Heart left ventricle (tissue), 13 donors: ENCODE measurements around the gene KRT3.

Experiments used
- POLR2A ChIP-seq, 2 donors: fragments of 450-650 bp; IDR thresholded peaks; one replicate each; pipeline ENCODE4 v1.6.1; 2017; ENCODE audit warnings: antibody characterized with exemption in 2 of 2, mild to moderate bottlenecking in 2 of 2, moderate library complexity in 2 of 2
- TF ChIP-seq, protein P1 (sequence below), 12 donors: fragments of 200-600 bp; sonication (generic) in 4 of 12; IDR thresholded peaks; one replicate each; pipeline versions ENCODE4 v1.5.0 to v1.8.0; 2018 to 2022; ENCODE audit warnings: antibody characterized with exemption in 12 of 12, mild to moderate bottlenecking in 5 of 12
- donor health status: ischemic (EF 13 %, LVEDD 7.1; RV severe dilation, severe dysfunction).
- donor health status: DM: no; HTN: yes; CAD: no.
- donor health status: DM: no; HTN: no; CAD: no.
- donor health status: ischemic (EF 25% LVEDD 6.9; RV normal size, moderate dysfunction).
- donor health status: ischemic (EF 25% LVEDD 5.7; RV mildly dilated, moderate dysfunction).
- donor health status: ischemic (EF 35%, LVEDD 5.7; RV mildly dilated, moderate dysfunction).
- donor health status: nonischemic (EF 11% LVEDD 7.7; RV severe dilation, severe dysfunction).
- donor health status: DM: yes; HTN: yes; CAD: no.
- donor health status: PGD.
- donor health status: ischemic (EF 29% LVEDD 5.4; RV normal size, mild dysfunction).
- donor health status: nonischemic (EF 23%, LVEDD 6.1; RV moderate dilation, normal function).

DNA sequence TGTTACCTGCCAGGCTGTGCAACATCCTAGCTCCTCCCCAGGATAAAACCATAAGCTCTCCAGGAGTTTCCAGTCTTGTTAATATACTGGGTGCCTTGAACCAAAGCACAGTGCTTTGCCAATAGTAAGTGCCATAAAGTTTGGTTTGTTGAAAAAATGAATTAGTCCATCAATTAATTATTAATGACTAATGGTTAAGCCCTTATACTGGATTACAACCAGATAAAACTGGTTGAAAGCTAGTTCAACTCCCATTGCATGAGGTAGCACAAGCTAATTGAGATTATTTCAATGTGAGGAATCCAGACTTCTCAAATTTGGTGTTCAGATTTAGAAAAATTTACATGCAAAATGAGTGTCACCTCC is 1.6 kb upstream of the KRT3 start:
- TF ChIP-seq, protein P1, sequence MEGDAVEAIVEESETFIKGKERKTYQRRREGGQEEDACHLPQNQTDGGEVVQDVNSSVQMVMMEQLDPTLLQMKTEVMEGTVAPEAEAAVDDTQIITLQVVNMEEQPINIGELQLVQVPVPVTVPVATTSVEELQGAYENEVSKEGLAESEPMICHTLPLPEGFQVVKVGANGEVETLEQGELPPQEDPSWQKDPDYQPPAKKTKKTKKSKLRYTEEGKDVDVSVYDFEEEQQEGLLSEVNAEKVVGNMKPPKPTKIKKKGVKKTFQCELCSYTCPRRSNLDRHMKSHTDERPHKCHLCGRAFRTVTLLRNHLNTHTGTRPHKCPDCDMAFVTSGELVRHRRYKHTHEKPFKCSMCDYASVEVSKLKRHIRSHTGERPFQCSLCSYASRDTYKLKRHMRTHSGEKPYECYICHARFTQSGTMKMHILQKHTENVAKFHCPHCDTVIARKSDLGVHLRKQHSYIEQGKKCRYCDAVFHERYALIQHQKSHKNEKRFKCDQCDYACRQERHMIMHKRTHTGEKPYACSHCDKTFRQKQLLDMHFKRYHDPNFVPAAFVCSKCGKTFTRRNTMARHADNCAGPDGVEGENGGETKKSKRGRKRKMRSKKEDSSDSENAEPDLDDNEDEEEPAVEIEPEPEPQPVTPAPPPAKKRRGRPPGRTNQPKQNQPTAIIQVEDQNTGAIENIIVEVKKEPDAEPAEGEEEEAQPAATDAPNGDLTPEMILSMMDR (IDR thresholded peaks at IDR 0.05), result no peak
- TF ChIP-seq POLR2A (IDR thresholded peaks at IDR 0.05), result no peak
